ENCODE measurements around the gene ZNF789. TPM values are rescaled to one million over a fixed set of nuclear protein-coding genes. Genes with fewer than 3 reads are reported as not detected.

The ZNF789 gene
- total and polyA plus RNA-seq, 9 of the 15 experiments (the other 6 are each of a cell fraction or from before 2014, with no cell fraction given), result 6.1 to 57.0 (median 24.8) TPM

DNA sequence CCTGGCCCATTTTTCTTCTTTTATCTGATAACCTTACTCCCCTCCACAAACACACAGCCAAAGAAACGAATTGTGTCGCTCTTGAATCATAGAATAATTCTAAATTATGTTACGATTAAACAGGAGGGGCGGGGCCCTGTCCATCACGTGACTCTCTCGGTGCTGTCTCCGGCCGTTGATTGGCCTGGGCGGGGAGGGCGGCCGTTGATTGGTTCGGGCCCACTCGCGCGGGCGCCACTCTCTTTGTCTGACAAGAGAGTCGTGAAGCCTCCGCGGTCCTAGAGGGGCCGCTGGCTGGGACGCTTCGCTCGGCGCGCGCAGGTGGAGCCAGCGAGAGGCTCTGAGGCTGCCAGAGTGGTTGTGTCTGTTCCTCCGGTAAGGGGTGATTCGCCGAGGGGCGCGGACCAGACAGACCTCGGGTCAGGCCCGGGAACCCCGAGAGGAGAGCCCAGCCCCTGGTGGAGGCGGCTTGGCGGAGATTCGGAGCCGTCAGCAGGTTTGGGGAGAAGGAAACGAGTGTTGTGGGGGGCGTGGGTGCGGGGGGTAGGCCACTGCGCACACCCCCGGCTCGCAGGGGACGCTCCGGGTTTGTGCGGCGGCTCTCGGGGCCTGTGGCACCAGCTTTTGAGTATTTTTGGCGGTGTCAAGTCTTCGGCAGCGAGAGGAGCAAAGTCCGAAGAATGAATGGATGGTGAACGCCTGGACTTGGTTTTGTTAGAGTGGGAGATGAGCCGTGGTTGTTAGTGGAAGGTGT is at the start of gene ZNF789 (continued):
- TF ChIP-seq BHLHE40 (IDR thresholded peaks at IDR 0.05; ENCODE audit: low read length) (peak; percentile 90), ZNF277 (CRISPR knock-in tag; IDR thresholded peaks at IDR 0.05; ENCODE audit: borderline replicate concordance) (no peak), SMAD4 (CRISPR knock-in tag; conservative IDR thresholded peaks at IDR 0.05) (peak; percentile 61; the same call in 1 of the 2 replicates), SMC3 (conservative IDR thresholded peaks at IDR 0.05; ENCODE audit: insufficient read depth, low read depth, low read length) (0 out of 2 replicates have a peak, but pooled peaks have one; percentile 27), HINFP (tag; conservative IDR thresholded peaks at IDR 0.05; ENCODE audit: low read depth) (no peak), FOXJ2 (tag; IDR thresholded peaks at IDR 0.05) (peak; percentile 65; the same call in 1 of the 2 replicates), EHMT2 (IDR thresholded peaks at IDR 0.05) (no peak), RNF2 (IDR thresholded peaks at IDR 0.05) (no peak), PPARD (CRISPR knock-in tag; IDR thresholded peaks at IDR 0.05) (no peak), BCL6 (CRISPR knock-in tag; IDR thresholded peaks at IDR 0.05) (no peak), THRAP3 (IDR thresholded peaks at IDR 0.05; ENCODE audit: borderline replicate concordance) (no peak), RBM39 (optimal IDR thresholded peaks at IDR 0.05; ENCODE audit: low read depth, low read length) (no peak), RFX5 (IDR thresholded peaks at IDR 0.05; ENCODE audit: low read depth, low read length) (no peak), HDAC8 (tag; IDR thresholded peaks at IDR 0.05) (no peak), PTRF (tag; IDR thresholded peaks at IDR 0.05) (no peak), KLF1 (tag; IDR thresholded peaks at IDR 0.05) (no peak), TAF7 (tag; IDR thresholded peaks at IDR 0.05) (peak; percentile 69), GTF2E2 (tag; IDR thresholded peaks at IDR 0.05) (no peak; the same call in none of the 2 replicates), BRD9 (IDR thresholded peaks at IDR 0.05; ENCODE audit: low read depth, partially characterized antibody) (no peak)
- TF ChIP-seq, protein P1, sequence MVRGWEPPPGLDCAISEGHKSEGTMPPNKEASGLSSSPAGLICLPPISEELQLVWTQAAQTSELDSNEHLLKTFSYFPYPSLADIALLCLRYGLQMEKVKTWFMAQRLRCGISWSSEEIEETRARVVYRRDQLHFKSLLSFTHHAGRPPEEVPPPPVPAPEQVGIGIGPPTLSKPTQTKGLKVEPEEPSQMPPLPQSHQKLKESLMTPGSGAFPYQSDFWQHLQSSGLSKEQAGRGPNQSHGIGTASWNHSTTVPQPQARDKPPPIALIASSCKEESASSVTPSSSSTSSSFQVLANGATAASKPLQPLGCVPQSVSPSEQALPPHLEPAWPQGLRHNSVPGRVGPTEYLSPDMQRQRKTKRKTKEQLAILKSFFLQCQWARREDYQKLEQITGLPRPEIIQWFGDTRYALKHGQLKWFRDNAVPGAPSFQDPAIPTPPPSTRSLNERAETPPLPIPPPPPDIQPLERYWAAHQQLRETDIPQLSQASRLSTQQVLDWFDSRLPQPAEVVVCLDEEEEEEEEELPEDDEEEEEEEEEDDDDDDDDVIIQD (CRISPR knock-in tag; IDR thresholded peaks at IDR 0.05), result no peak
- TF ChIP-seq, protein P2, sequence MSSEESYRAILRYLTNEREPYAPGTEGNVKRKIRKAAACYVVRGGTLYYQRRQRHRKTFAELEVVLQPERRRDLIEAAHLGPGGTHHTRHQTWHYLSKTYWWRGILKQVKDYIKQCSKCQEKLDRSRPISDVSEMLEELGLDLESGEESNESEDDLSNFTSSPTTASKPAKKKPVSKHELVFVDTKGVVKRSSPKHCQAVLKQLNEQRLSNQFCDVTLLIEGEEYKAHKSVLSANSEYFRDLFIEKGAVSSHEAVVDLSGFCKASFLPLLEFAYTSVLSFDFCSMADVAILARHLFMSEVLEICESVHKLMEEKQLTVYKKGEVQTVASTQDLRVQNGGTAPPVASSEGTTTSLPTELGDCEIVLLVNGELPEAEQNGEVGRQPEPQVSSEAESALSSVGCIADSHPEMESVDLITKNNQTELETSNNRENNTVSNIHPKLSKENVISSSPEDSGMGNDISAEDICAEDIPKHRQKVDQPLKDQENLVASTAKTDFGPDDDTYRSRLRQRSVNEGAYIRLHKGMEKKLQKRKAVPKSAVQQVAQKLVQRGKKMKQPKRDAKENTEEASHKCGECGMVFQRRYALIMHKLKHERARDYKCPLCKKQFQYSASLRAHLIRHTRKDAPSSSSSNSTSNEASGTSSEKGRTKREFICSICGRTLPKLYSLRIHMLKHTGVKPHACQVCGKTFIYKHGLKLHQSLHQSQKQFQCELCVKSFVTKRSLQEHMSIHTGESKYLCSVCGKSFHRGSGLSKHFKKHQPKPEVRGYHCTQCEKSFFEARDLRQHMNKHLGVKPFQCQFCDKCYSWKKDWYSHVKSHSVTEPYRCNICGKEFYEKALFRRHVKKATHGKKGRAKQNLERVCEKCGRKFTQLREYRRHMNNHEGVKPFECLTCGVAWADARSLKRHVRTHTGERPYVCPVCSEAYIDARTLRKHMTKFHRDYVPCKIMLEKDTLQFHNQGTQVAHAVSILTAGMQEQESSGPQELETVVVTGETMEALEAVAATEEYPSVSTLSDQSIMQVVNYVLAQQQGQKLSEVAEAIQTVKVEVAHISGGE (CRISPR knock-in tag; IDR thresholded peaks at IDR 0.05), result peak in 2 of 3 experiments; percentile 38 to 55; a peak in 1 of 6 replicates

All from K562 (cell line).